Measurements from ENCODE around the gene CYS1.

The CYS1 gene

GRCh38 chr2:10075101-10075500 lies 5.1 kb downstream of the CYS1 start:
- H3K4me2 ChIP-seq (ENCODE audit: low read length): no peak overlapping the region
- no peaks in the 10 kb centered on the region for H3K79me2 ChIP-seq (ENCODE audit: insufficient read depth, low read length)
- H3K9me3 ChIP-seq (ENCODE audit: low read length): no peaks in the 10 kb centered on the region
- H2AFZ ChIP-seq (ENCODE audit: low read length): no peak overlapping the region
- no peak for TF ChIP-seq CTCF (IDR thresholded peaks at IDR 0.05; ENCODE audit: low read length)
- no peak for TF ChIP-seq EZH2 (IDR thresholded peaks at IDR 0.05; ENCODE audit: borderline replicate concordance, low read length)
- no peak overlapping the region for H3K27ac ChIP-seq (ENCODE audit: low read depth, low read length, poor library complexity, severe bottlenecking)
- H4K20me1 ChIP-seq (ENCODE audit: insufficient read depth, low read length): no peaks in the 10 kb centered on the region
- H3K27me3 ChIP-seq (ENCODE audit: insufficient read depth, low read length): peaks cover 14% of the 10 kb centered on the region
- H3K36me3 ChIP-seq (ENCODE audit: insufficient read depth, low read length): no peaks in the 10 kb centered on the region
- no peak overlapping the region for H3K4me3 ChIP-seq (ENCODE audit: low read depth, low read length, poor library complexity, severe bottlenecking)
- no peaks in the 10 kb centered on the region for H3K9me2 ChIP-seq (ENCODE audit: low read depth, low read length)
- H3F3A ChIP-seq (ENCODE audit: insufficient read depth, low read length): no peaks in the 10 kb centered on the region
- H3K4me1 ChIP-seq (ENCODE audit: insufficient read depth, low read length, severe bottlenecking): no peaks in the 10 kb centered on the region
- no peak overlapping the region for H3K9ac ChIP-seq (ENCODE audit: low read length)

GRCh38 chr2:10073706-10074105 lies 6.5 kb downstream of the CYS1 start:
- Histone ChIP-seq H3K4me3 (ENCODE audit: low read depth, low read length, poor library complexity, severe bottlenecking) (no peak overlapping the region), H2AFZ (ENCODE audit: low read length) (no peak overlapping the region), H3K4me1 (ENCODE audit: insufficient read depth, low read length, severe bottlenecking) (no peaks in the 10 kb centered on the region), H4K20me1 (ENCODE audit: insufficient read depth, low read length) (no peaks in the 10 kb centered on the region), H3K79me2 (ENCODE audit: insufficient read depth, low read length) (no peaks in the 10 kb centered on the region), H3K9me3 (ENCODE audit: low read length) (no peaks in the 10 kb centered on the region), H3K4me2 (ENCODE audit: low read length) (no peak overlapping the region), H3K9ac (ENCODE audit: low read length) (no peak overlapping the region), H3F3A (ENCODE audit: insufficient read depth, low read length) (no peaks in the 10 kb centered on the region), H3K36me3 (ENCODE audit: insufficient read depth, low read length) (no peaks in the 10 kb centered on the region), H3K27me3 (ENCODE audit: insufficient read depth, low read length) (peaks cover 14% of the 10 kb centered on the region), H3K27ac (ENCODE audit: low read depth, low read length, poor library complexity, severe bottlenecking) (no peak overlapping the region), H3K9me2 (ENCODE audit: low read depth, low read length) (no peaks in the 10 kb centered on the region)
- TF ChIP-seq CTCF (IDR thresholded peaks at IDR 0.05; ENCODE audit: low read length) (no peak), EZH2 (IDR thresholded peaks at IDR 0.05; ENCODE audit: borderline replicate concordance, low read length) (no peak)

GRCh38 chr2:10072656-10073480 lies 7.3 kb downstream of the CYS1 start:
- H3F3A ChIP-seq (ENCODE audit: insufficient read depth, low read length): no peaks in the 10 kb centered on the region
- H4K20me1 ChIP-seq (ENCODE audit: insufficient read depth, low read length): no peaks in the 10 kb centered on the region
- H3K79me2 ChIP-seq (ENCODE audit: insufficient read depth, low read length): no peaks in the 10 kb centered on the region
- H3K4me3 ChIP-seq (ENCODE audit: low read depth, low read length, poor library complexity, severe bottlenecking): no peak overlapping the region
- no peaks in the 10 kb centered on the region for H3K36me3 ChIP-seq (ENCODE audit: insufficient read depth, low read length)
- no peak overlapping the region for H3K27ac ChIP-seq (ENCODE audit: low read depth, low read length, poor library complexity, severe bottlenecking)
- TF ChIP-seq EZH2 (IDR thresholded peaks at IDR 0.05; ENCODE audit: borderline replicate concordance, low read length): no peak
- TF ChIP-seq CTCF (IDR thresholded peaks at IDR 0.05; ENCODE audit: low read length): peak; percentile 81
- no peaks in the 10 kb centered on the region for H3K9me2 ChIP-seq (ENCODE audit: low read depth, low read length)
- H2AFZ ChIP-seq (ENCODE audit: low read length): no peak overlapping the region
- no peak overlapping the region for H3K9ac ChIP-seq (ENCODE audit: low read length)
- no peaks in the 10 kb centered on the region for H3K4me1 ChIP-seq (ENCODE audit: insufficient read depth, low read length, severe bottlenecking)
- no peak overlapping the region for H3K4me2 ChIP-seq (ENCODE audit: low read length)
- peaks cover 14% of the 10 kb centered on the region for H3K27me3 ChIP-seq (ENCODE audit: insufficient read depth, low read length)
- peaks cover 6% of the 10 kb centered on the region for H3K9me3 ChIP-seq (ENCODE audit: low read length)

Data from OCI-LY1 (cell line).